Mesenchymal stem cell (in vitro differentiated cells and primary cell): ENCODE results near the gene KCTD5.

Source experiments
- DNase-seq: peaks from one replicate; pipeline ENCODE4 v3.0.0-alpha.2; 2013
- H2AFZ ChIP-seq: one replicate; pipeline ENCODE4 v1.6.1; 2013; ENCODE audit warnings: low read depth, mild to moderate bottlenecking, control low read depth, inconsistent platforms, low read length, moderate library complexity
- H2AK5ac ChIP-seq: 2 replicates; pipeline ENCODE4 v1.6.1; 2013; ENCODE audit warnings: low read length, moderate library complexity, mild to moderate bottlenecking, inconsistent platforms; ENCODE audit not compliant: severe bottlenecking
- H2BK120ac ChIP-seq: one replicate; pipeline ENCODE4 v1.6.1; 2013; ENCODE audit warnings: low read depth, mild to moderate bottlenecking, inconsistent platforms, low read length, moderate library complexity
- H2BK12ac ChIP-seq, 2 experiments: one replicate each; pipeline ENCODE4 v1.6.1; 2013; ENCODE audit warnings: inconsistent platforms in 2 of 2, low read length in 2 of 2, mild to moderate bottlenecking in 2 of 2, moderate library complexity in 2 of 2, control low read depth in 1 of 2
- H2BK15ac ChIP-seq: one replicate; pipeline ENCODE4 v1.6.1; 2013; ENCODE audit warnings: mild to moderate bottlenecking, low read depth, inconsistent platforms; ENCODE audit not compliant: poor library complexity, severe bottlenecking
- H2BK5ac ChIP-seq: 2 replicates; pipeline ENCODE4 v1.6.1; 2013; ENCODE audit warnings: low read depth, mild to moderate bottlenecking, low read length, control low read depth, inconsistent platforms; ENCODE audit not compliant: poor library complexity, severe bottlenecking
- H3K14ac ChIP-seq, 2 experiments: one replicate each; pipeline ENCODE4 v1.6.1; 2013; ENCODE audit warnings: inconsistent platforms in 2 of 2, low read length in 2 of 2, control low read depth in 1 of 2, mild to moderate bottlenecking in 1 of 2, moderate library complexity in 1 of 2
- H3K18ac ChIP-seq, 2 experiments: one replicate each; pipeline ENCODE4 v1.6.1; 2013; ENCODE audit warnings: inconsistent platforms in 2 of 2, low read length in 2 of 2, control low read depth in 1 of 2, low read depth in 1 of 2, mild to moderate bottlenecking in 1 of 2
- H3K23ac ChIP-seq, 2 experiments: one replicate each; pipeline ENCODE4 v1.6.1; 2013; ENCODE audit warnings: inconsistent platforms in 2 of 2, low read length in 2 of 2, mild to moderate bottlenecking in 2 of 2, moderate library complexity in 2 of 2, control low read depth in 1 of 2
- H3K27ac ChIP-seq: 2 replicates; pipeline ENCODE4 v1.5.1; 2013; ENCODE audit warnings: mild to moderate bottlenecking, moderate library complexity, low read length, control low read depth, inconsistent platforms; ENCODE audit not compliant: poor library complexity, severe bottlenecking
- H3K27me3 ChIP-seq, 2 experiments: 2 replicates each; pipeline versions ENCODE4 v1.6.1 to v1.7.0; 2013; ENCODE audit warnings: low read length in 2 of 2, mild to moderate bottlenecking in 2 of 2, moderate library complexity in 2 of 2, control low read depth in 1 of 2, inconsistent platforms in 1 of 2; ENCODE audit not compliant: control insufficient read depth in 1 of 2, insufficient read depth in 1 of 2
- H3K36me3 ChIP-seq, 2 experiments: 2 replicates each; pipeline versions ENCODE4 v1.6.1 to v1.7.0; 2013; ENCODE audit warnings: low read length in 2 of 2, control low read depth in 1 of 2, inconsistent platforms in 1 of 2, low read depth in 1 of 2, mild to moderate bottlenecking in 1 of 2; ENCODE audit not compliant: insufficient read depth in 2 of 2, control insufficient read depth in 1 of 2
- H3K4ac ChIP-seq, 2 experiments: one replicate each; pipeline ENCODE4 v1.6.1; 2013; ENCODE audit warnings: inconsistent platforms in 2 of 2, low read length in 2 of 2, mild to moderate bottlenecking in 2 of 2, moderate library complexity in 2 of 2, control low read depth in 1 of 2, low read depth in 1 of 2
- H3K4me1 ChIP-seq: 2 replicates; pipeline ENCODE4 v1.6.1; 2013; ENCODE audit warnings: low read depth, low read length, control low read depth; ENCODE audit not compliant: control insufficient read depth, insufficient read depth
- H3K4me2 ChIP-seq: 2 replicates; pipeline ENCODE4 v1.6.1; 2013; ENCODE audit warnings: low read length, mild to moderate bottlenecking, inconsistent platforms; ENCODE audit not compliant: poor library complexity, severe bottlenecking
- H3K4me3 ChIP-seq, 2 experiments: 2 replicates each; pipeline versions ENCODE4 v1.5.1 to v1.7.0; 2013; ENCODE audit warnings: low read length in 2 of 2, mild to moderate bottlenecking in 2 of 2, control low read depth in 1 of 2, low read depth in 1 of 2; ENCODE audit not compliant: insufficient read depth in 1 of 2
- H3K79me1 ChIP-seq: replicated peaks from 2 replicates; pipeline ENCODE4 v1.6.1; 2013; ENCODE audit warnings: mild to moderate bottlenecking, control low read depth, low read length, inconsistent platforms; ENCODE audit not compliant: poor library complexity, severe bottlenecking
- H3K9ac ChIP-seq: 2 replicates; pipeline ENCODE4 v1.7.0; 2013; ENCODE audit warnings: mild to moderate bottlenecking, low read length, moderate library complexity
- H3K9me3 ChIP-seq: 2 replicates; pipeline ENCODE4 v1.7.0; 2013; ENCODE audit warnings: mild to moderate bottlenecking, low read length; ENCODE audit not compliant: control insufficient read depth
- H4K8ac ChIP-seq: one replicate; pipeline ENCODE4 v1.6.1; 2013; ENCODE audit warnings: inconsistent platforms, mild to moderate bottlenecking, low read length, moderate library complexity
- H4K91ac ChIP-seq: one replicate; pipeline ENCODE4 v1.6.1; 2013; ENCODE audit warnings: mild to moderate bottlenecking, low read length, inconsistent platforms
- WGBS: methylation state at CpG from one replicate; pipeline ENCODE4 v1.1.7; 2013; ENCODE audit warnings: mixed read lengths; 5-methylcytosine and 5-hydroxymethylcytosine counted together

The KCTD5 gene

DNA sequence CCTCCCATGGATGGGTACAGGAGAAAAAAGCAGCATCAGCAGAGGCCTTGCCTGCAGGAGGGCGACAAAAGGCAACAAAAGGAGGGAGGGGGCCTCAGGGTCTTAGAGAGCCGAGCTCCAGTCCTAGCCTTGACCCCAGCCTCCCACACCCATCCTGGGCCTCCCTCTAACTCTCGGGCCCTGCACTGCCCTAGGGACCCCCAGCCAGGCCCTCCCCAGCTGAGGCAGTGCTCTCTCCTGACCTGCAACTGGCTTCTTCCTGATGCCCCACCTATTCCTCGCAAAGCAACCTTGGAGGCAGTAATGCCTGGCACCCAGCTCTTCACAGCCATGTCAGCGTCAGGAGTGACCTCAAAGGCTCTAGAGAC is 54.9 kb downstream of the KCTD5 start:
- H3K4ac ChIP-seq, result no peak overlapping the region
- H2BK15ac ChIP-seq, result no peak overlapping the region
- no peaks in the 10 kb centered on the region for H3K36me3 ChIP-seq
- H2BK12ac ChIP-seq, result no peak overlapping the region
- no peak overlapping the region for H4K91ac ChIP-seq
- no peak overlapping the region for H2BK120ac ChIP-seq
- no peak overlapping the region for H3K9ac ChIP-seq
- DNase-seq, result no peak
- no peaks in the 10 kb centered on the region for H3K9me3 ChIP-seq
- no peak overlapping the region for H2AK5ac ChIP-seq
- no peak overlapping the region for H3K23ac ChIP-seq
- 88% methylated on average over 5 of the region's 5 CpGs for WGBS
- H3K27me3 ChIP-seq, result peaks cover 4 to 12% of the 10 kb centered on the region in 2 experiments
- H3K4me2 ChIP-seq, result no peak overlapping the region
- H3K14ac ChIP-seq, result no peak overlapping the region
- H2AFZ ChIP-seq, result no peak overlapping the region
- no peak overlapping the region for H3K4me3 ChIP-seq
- no peak overlapping the region for H3K27ac ChIP-seq
- H2BK5ac ChIP-seq, result no peak overlapping the region
- no peak overlapping the region for H4K8ac ChIP-seq
- H3K79me1 ChIP-seq, result no peaks in the 10 kb centered on the region
- H3K18ac ChIP-seq, result no peak overlapping the region
- peaks cover 6% of the 10 kb centered on the region for H3K4me1 ChIP-seq

DNA sequence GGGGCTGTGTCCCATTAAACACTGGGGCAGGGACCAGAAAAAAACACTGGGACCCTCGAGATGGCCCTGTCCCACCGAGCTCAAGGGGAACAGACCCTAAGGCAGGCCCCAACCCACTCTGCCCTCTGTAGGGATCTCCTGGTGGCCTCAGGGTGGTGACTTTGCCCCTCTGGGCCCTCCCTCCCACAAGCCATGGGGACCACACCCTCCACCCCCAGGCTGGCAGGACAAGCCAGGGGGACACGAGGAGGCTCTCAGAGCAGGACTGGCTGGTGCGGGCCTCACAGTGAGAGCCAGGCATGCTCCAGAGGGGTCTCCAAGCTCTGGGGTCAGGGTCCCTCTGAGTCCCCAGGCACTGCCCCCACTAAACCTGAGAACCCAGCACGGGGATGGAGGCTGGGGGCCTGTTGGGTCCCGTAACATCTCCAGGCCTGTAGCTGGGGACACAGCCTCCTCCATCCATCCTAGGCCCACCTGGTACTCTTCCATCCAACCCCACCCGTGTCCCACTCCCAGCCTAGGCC is 55.6 kb downstream of the KCTD5 start:
- Histone ChIP-seq H3K18ac (no peak overlapping the region), H2AK5ac (no peak overlapping the region), H3K4me1 (peaks cover 6% of the 10 kb centered on the region), H3K9ac (no peak overlapping the region), H3K27me3 (peaks cover 4 to 12% of the 10 kb centered on the region in 2 experiments), H3K4me3 (no peak overlapping the region), H3K4me2 (no peak overlapping the region), H4K8ac (no peak overlapping the region), H2BK15ac (no peak overlapping the region), H4K91ac (no peak overlapping the region), H2BK120ac (no peak overlapping the region), H2BK12ac (no peak overlapping the region), H3K79me1 (no peaks in the 10 kb centered on the region), H3K23ac (no peak overlapping the region), H3K9me3 (no peaks in the 10 kb centered on the region), H3K36me3 (no peaks in the 10 kb centered on the region), H3K27ac (no peak overlapping the region), H2AFZ (no peak overlapping the region), H3K4ac (no peak overlapping the region), H2BK5ac (no peak overlapping the region), H3K14ac (no peak overlapping the region)
- DNase-seq, result no peak
- 72% methylated on average over 7 of the region's 7 CpGs for WGBS

DNA sequence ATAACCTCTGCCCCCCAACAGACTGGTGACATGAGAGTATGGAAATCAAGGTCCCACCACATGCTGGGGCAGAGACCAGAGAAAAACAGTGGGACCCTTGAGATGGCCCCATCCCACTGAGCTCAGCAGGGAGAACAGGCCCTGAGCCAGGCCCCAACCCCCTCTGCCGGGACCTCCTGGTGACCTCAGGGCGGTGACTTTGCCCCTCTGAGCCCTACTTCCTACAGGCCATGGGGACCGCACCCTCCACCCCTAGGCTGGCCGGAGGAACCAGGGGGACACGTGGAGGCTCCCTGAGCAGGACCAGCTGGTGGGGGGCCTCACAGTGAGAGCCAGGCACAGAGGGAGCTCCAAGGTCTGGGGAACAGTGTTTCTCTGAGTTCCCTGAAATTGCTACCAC is 56.3 kb downstream of the KCTD5 start:
- H2AFZ ChIP-seq, result no peak overlapping the region
- H3K14ac ChIP-seq, result no peak overlapping the region
- H3K4me3 ChIP-seq, result no peak overlapping the region
- H3K4me1 ChIP-seq, result peaks cover 6% of the 10 kb centered on the region
- no peak for DNase-seq
- H3K36me3 ChIP-seq, result no peaks in the 10 kb centered on the region
- no peak overlapping the region for H3K18ac ChIP-seq
- H2BK5ac ChIP-seq, result no peak overlapping the region
- 78% methylated on average over 5 of the region's 5 CpGs for WGBS
- no peak overlapping the region for H3K23ac ChIP-seq
- H2AK5ac ChIP-seq, result no peak overlapping the region
- no peak overlapping the region for H2BK12ac ChIP-seq
- no peaks in the 10 kb centered on the region for H3K79me1 ChIP-seq
- no peak overlapping the region for H3K9ac ChIP-seq
- H3K4me2 ChIP-seq, result no peak overlapping the region
- H2BK15ac ChIP-seq, result no peak overlapping the region
- no peak overlapping the region for H3K27ac ChIP-seq
- no peaks in the 10 kb centered on the region for H3K9me3 ChIP-seq
- peaks cover 4 to 12% of the 10 kb centered on the region in 2 experiments for H3K27me3 ChIP-seq
- H2BK120ac ChIP-seq, result no peak overlapping the region
- H3K4ac ChIP-seq, result no peak overlapping the region
- H4K8ac ChIP-seq, result no peak overlapping the region
- H4K91ac ChIP-seq, result no peak overlapping the region

DNA sequence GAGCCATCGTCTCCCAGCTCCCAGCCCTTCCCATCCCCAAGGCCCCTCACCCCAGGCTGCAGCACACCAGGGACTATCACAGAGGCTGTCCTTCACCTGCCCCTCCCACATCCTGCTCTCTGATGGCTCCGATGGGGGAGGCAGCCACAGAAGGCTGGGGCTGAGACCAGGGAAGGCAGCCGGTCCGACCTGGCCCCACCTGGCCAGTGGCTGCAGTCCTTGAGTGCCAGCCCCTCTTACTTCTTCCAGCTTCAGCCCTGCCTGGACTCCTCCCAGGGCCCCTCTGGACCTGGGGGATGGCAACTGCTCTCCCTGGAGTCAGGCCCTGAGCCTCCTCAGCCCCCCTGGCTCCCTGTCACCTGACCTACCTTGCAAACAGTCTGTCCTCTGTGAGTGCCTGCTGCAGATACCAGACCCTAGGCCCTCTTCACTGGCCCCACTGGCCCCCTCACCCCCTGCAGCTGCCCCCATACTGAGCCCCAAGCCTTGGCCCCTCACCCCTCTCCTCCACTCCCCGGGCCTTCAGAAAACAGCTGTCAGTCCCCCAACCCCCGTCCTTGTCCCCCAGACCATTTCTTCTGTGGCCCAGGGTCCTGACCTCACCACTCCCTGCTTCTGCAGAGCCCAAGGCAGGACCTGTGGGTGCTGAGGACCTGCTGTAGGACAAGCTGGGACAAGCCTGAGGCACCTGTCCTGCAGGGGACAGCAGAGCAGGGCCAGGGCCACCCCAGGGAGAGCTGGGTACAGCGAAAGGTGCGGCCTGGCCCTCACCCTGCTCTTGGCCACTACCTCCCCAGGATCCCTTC is 57.5 kb downstream of the KCTD5 start:
- DNase-seq, result no peak
- Histone ChIP-seq H3K4me2 (no peak overlapping the region), H3K4me3 (peak overlapping the region in 1 of 2 experiments; percentile 22), H2BK12ac (no peak overlapping the region), H2AFZ (no peak overlapping the region), H3K18ac (no peak overlapping the region), H2BK120ac (no peak overlapping the region), H2AK5ac (no peak overlapping the region), H2BK5ac (no peak overlapping the region), H2BK15ac (no peak overlapping the region), H3K4me1 (peaks cover 6% of the 10 kb centered on the region), H3K27ac (no peak overlapping the region), H3K27me3 (peaks cover 4 to 12% of the 10 kb centered on the region in 2 experiments), H3K9me3 (no peaks in the 10 kb centered on the region), H4K91ac (no peak overlapping the region), H3K23ac (peak overlapping the region in 1 of 2 experiments; percentile 3), H3K14ac (no peak overlapping the region), H3K36me3 (no peaks in the 10 kb centered on the region), H3K4ac (no peak overlapping the region), H3K79me1 (no peaks in the 10 kb centered on the region), H3K9ac (no peak overlapping the region), H4K8ac (peak overlapping the region; percentile 10)
- 76% methylated on average over 8 of the region's 8 CpGs for WGBS
